Ovary (tissue), 10 donors: ENCODE data around the gene HPRT1. TPM values are rescaled to one million over a fixed set of nuclear protein-coding genes. Genes with fewer than 3 reads are reported as not detected.
A peak's percentile ranks its signal among the peaks of the same experiment; 100 is the strongest.

Source experiments
- DNase-seq, 5 donors: peaks; one replicate each; pipeline ENCODE4 v3.0.0-alpha.2; 2019 to 2020
- H3K27ac ChIP-seq, 2 donors: fragments of 200-600 bp; one replicate each; pipeline versions ENCODE4 v1.5.1 to v1.8.0; 2019 to 2022
- H3K27me3 ChIP-seq: fragments of 200-600 bp; one replicate; pipeline ENCODE4 v1.8.0; 2022
- H3K36me3 ChIP-seq: fragments of 200-600 bp; sonication (generic); one replicate; pipeline ENCODE4 v1.5.1; 2019
- H3K4me1 ChIP-seq: one replicate; pipeline ENCODE4 v1.8.1; 2013; ENCODE audit warnings: mild to moderate bottlenecking, moderate library complexity; ENCODE audit not compliant: insufficient read depth
- H3K4me3 ChIP-seq: fragments of 200-600 bp; sonication (generic); one replicate; pipeline ENCODE4 v1.5.1; 2017
- H3K9me3 ChIP-seq, 2 donors: fragments of 200-600 bp in 1 of 2; sonication (generic) in 1 of 2; one replicate each; pipeline versions ENCODE4 v1.5.1 to v1.8.1; 2013 to 2019; ENCODE audit warnings: mild to moderate bottlenecking in 1 of 2, moderate library complexity in 1 of 2
- EP300 ChIP-seq: sonication (generic); formaldehyde crosslinking; IDR thresholded peaks from one replicate; pipeline ENCODE4 v1.6.1; 2017; ENCODE audit warnings: antibody characterized with exemption
- POLR2A ChIP-seq: fragments of 450-650 bp; IDR thresholded peaks from one replicate; pipeline ENCODE4 v1.6.1; 2017; ENCODE audit warnings: antibody characterized with exemption, mild to moderate bottlenecking, moderate library complexity
- WGBS, 3 donors: extraction: QIAGEN DNeasy Blood & Tissue Kit in 1 of 3; methylation state at CpG; one replicate each; pipeline versions ENCODE4 v1.1.5 to v1.1.7; 2013 to 2017; 5-methylcytosine and 5-hydroxymethylcytosine counted together
- intact Hi-C, 4 donors: fragments of 100-400 bp; cut with DNase I; formaldehyde crosslinking; loops; one replicate each; pipeline versions ENCODE4 v1.11.0 to v1.15.1; 2022 to 2023
- long read RNA-seq, 3 donors: library from polyadenylated mRNA in 2 of 3; unstranded in 2 of 3; transcript quantifications; one replicate each; pipeline ENCODE4 v2.0.0 and lab custom pipeline, GENCODE V29; 2021 to 2026
- polyA plus RNA-seq, 2 donors: library from polyadenylated mRNA; stranded (reverse); fragments of 200-250 nt in 1 of 2; fragments of 350-450 nt in 1 of 2; fragmentation: Illumina TruSeq in 1 of 2; extraction: RNeasy Lipid Tissue Mini Kit (QIAGEN cat#74804) in 1 of 2; gene quantifications; one replicate each; pipeline ENCODE4 v1.2.3, GENCODE V29; 2013 to 2014
- total RNA-seq, 7 donors: library from RNA; depleted of rRNA in 2 of 7; stranded (reverse); fragments of >200 nt in 2 of 7; fragmentation: NEBNext Ultra II Directional in 3 of 7; extraction: Animal tissue kit (Norgen Biotek cat#: 25700) in 3 of 7; gene quantifications; one replicate each; pipeline versions ENCODE4 v1.1.0 to v1.2.4, GENCODE V29; 2016 to 2023
- TF ChIP-seq, protein P1 (sequence below), 3 donors: fragments of 450-650 bp in 2 of 3; fragments of 200-600 bp in 1 of 3; IDR thresholded peaks; one replicate each; pipeline versions ENCODE4 v1.5.1 to v1.8.0; 2016 to 2022; ENCODE audit warnings: antibody characterized with exemption in 3 of 3, mild to moderate bottlenecking in 1 of 3
- donor health status: DM: no; HTN: no; CAD: no; lungs with moderate emphysema.
- donor health status: DM: no; HTN: no; CAD: no.
- donor health status: Bipolar disorder and iron deficiency.
- donor health status: DM: yes; HTN: yes; CAD: no.
- donor health status: DM: no; HTN: no; CAD: no.
- donor health status: DM: yes; HTN: yes; CAD: no.

Gene HPRT1, protein sequence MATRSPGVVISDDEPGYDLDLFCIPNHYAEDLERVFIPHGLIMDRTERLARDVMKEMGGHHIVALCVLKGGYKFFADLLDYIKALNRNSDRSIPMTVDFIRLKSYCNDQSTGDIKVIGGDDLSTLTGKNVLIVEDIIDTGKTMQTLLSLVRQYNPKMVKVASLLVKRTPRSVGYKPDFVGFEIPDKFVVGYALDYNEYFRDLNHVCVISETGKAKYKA
- 10 to 100 TPM; 13.4 to 37.5 (median 23.0) TPM for total RNA-seq
- 10 to 100 TPM; 25.6 to 30.3 TPM for polyA plus RNA-seq
- long read RNA-seq, donor 1, transcript HPRT1-201 (9 exons, 1,407 nt): major isoform, 9 of 10 reads
- long read RNA-seq, donor 1, partial matches to known transcripts: 0 of 10 reads
- long read RNA-seq, donor 1, other reads (novel, unspliced or antisense): 1 of 10 reads
- long read RNA-seq, donor 2, partial matches to known transcripts: 29 of 105 reads
- long read RNA-seq, donor 2, other reads (novel, unspliced or antisense): 74 of 105 reads
- long read RNA-seq, donor 3, partial matches to known transcripts: 1 of 4 reads
- long read RNA-seq, donor 3, other reads (novel, unspliced or antisense): 0 of 4 reads

DNA sequence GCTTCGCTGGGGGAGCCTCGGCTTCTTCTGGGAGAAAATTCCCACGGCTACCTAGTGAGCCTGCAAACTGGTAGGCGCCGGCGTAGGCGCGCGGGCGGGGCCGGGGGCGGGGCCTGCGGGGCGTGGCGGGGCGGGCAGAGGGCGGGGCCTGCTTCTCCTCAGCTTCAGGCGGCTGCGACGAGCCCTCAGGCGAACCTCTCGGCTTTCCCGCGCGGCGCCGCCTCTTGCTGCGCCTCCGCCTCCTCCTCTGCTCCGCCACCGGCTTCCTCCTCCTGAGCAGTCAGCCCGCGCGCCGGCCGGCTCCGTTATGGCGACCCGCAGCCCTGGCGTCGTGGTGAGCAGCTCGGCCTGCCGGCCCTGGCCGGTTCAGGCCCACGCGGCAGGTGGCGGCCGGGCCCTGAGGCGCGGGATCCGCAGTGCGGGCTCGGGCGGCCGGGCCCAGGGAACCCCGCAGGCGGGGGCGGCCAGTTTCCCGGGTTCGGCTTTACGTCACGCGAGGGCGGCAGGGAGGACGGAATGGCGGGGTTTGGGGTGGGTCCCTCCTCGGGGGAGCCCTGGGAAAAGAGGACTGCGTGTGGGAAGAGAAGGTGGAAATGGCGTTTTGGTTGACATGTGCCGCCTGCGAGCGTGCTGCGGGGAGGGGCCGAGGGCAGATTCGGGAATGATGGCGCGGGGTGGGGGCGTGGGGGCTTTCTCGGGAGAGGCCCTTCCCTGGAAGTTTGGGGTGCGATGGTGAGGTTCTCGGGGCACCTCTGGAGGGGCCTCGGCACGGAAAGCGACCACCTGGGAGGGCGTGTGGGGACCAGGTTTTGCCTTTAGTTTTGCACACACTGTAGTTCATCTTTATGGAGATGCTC is at the start of gene HPRT1:
Gene HPRT1, plus strand, starts transcription at position 161 of the 857 bp plus-strand sequence. Its CDS starts 147 bp downstream, at position 308.
- H3K4me3 ChIP-seq: peak within 1 kb of the TSS; percentile 44
- TF ChIP-seq, protein P1, sequence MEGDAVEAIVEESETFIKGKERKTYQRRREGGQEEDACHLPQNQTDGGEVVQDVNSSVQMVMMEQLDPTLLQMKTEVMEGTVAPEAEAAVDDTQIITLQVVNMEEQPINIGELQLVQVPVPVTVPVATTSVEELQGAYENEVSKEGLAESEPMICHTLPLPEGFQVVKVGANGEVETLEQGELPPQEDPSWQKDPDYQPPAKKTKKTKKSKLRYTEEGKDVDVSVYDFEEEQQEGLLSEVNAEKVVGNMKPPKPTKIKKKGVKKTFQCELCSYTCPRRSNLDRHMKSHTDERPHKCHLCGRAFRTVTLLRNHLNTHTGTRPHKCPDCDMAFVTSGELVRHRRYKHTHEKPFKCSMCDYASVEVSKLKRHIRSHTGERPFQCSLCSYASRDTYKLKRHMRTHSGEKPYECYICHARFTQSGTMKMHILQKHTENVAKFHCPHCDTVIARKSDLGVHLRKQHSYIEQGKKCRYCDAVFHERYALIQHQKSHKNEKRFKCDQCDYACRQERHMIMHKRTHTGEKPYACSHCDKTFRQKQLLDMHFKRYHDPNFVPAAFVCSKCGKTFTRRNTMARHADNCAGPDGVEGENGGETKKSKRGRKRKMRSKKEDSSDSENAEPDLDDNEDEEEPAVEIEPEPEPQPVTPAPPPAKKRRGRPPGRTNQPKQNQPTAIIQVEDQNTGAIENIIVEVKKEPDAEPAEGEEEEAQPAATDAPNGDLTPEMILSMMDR (IDR thresholded peaks at IDR 0.05): no peak
- TF ChIP-seq POLR2A: peak; percentile 61
- DNase-seq: peak; percentile 74 to 86 (median 80)
- no peaks in the 10 kb centered on the region for H3K9me3 ChIP-seq
- H3K36me3 ChIP-seq: no peaks in the 10 kb centered on the region
- H3K4me1 ChIP-seq: no peaks in the 10 kb centered on the region
- H3K27me3 ChIP-seq: no peaks in the 10 kb centered on the region
- H3K27ac ChIP-seq: peak within 1 kb of the TSS in 1 of 2 donors; percentile 71
- 27 to 35% (median 33%) methylated on average over 85 of the region's 85 CpGs for WGBS, 3 donors
- intact Hi-C loops: no loop called here

DNA sequence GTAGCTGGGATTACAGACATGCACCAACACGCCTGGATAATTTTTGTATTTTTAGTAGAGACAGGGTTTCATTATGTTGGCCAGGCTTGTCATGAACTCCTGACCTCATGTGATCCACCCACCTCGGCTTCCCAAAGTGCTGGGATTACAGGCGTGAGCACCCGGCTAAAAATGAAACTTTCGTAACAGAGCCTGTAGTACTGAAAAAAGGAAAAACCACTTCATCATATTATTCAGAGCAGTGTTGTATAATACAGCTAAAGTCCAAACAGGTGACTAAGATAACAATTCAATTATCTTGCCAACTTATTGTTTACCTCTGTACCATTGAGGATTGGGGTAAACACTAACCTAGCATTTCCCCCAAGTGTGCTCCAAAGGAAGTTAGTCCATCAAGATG is 43.9 kb upstream of the HPRT1 start:
- intact Hi-C loops: no loop called here
- no peak for DNase-seq
- H3K9me3 ChIP-seq: no peaks in the 10 kb centered on the region
- H3K4me1 ChIP-seq: no peaks in the 10 kb centered on the region
- no peaks in the 10 kb centered on the region for H3K36me3 ChIP-seq
- H3K27me3 ChIP-seq: no peaks in the 10 kb centered on the region
- WGBS, 3 donors: 74 to 79% (median 78%) methylated on average over 5 of the region's 5 CpGs
- H3K27ac ChIP-seq: no peak overlapping the region
- no peak for TF ChIP-seq EP300
- TF ChIP-seq, protein P1 (IDR thresholded peaks at IDR 0.05): no peak
- no peak for TF ChIP-seq POLR2A
- no peak overlapping the region for H3K4me3 ChIP-seq

DNA sequence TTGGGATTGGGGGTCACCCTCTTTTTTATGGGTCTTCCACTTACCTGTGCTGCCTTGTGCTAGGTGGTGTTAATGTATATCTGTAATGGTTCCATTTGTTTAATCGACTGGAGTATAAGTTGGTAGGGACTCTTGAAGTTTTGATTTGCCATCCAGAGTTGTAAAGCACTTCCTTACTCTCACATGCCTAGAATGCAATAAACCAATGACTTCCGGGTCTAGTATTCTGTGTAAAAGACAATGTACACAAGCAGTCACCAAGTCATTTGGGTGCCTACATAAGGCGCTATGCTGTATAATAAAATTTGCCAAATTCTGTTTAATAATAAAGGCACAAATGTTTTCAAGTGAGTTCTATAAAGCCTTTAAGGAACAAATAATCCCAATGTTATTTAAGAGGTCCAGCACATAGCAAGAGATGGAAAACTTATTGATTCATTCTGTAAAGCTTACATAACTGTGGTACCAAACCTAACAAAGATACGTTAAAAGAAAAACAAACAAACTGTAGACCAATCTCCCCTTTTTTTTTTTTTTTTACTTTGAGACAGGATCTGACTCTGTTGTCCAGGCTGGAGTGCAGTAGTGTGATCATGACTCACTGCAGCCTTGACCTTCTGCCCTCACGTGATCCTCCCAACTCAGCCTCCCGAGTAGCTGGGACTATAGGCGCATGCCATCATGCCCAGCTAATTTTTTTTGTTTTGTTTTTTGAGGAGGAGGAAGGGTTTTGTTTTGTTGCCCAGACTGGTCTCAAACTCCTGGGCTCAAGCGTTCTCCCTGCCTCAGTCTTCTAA is 41.5 kb upstream of the HPRT1 start:
- Histone ChIP-seq H3K9me3 (no peaks in the 10 kb centered on the region), H3K27me3 (no peaks in the 10 kb centered on the region), H3K36me3 (no peaks in the 10 kb centered on the region), H3K4me3 (no peak overlapping the region), H3K4me1 (no peaks in the 10 kb centered on the region), H3K27ac (no peak overlapping the region)
- peak in 3 of 5 donors; percentile 11 to 37 (median 19) for DNase-seq
- intact Hi-C loops: no loop called here
- TF ChIP-seq POLR2A (no peak), EP300 (no peak)
- TF ChIP-seq, protein P1 (IDR thresholded peaks at IDR 0.05): no peak
- WGBS, 3 donors: 66 to 74% (median 68%) methylated on average over 8 of the region's 8 CpGs

GRCh38 chrX:134419784-134420183 is 40.2 kb upstream of the HPRT1 start:
- 79 to 85% (median 83%) methylated on average over 6 of the region's 6 CpGs for WGBS, 3 donors
- TF ChIP-seq POLR2A: no peak
- TF ChIP-seq, protein P1 (IDR thresholded peaks at IDR 0.05): no peak
- TF ChIP-seq EP300: no peak

More at GRCh38 chrX:134419784-134420183, 40.2 kb upstream of the HPRT1 start:
- no peaks in the 10 kb centered on the region for H3K4me1 ChIP-seq
- H3K9me3 ChIP-seq: no peaks in the 10 kb centered on the region
- H3K36me3 ChIP-seq: no peaks in the 10 kb centered on the region
- no peak overlapping the region for H3K27ac ChIP-seq
- H3K27me3 ChIP-seq: no peaks in the 10 kb centered on the region
- no peak overlapping the region for H3K4me3 ChIP-seq
- no peak for DNase-seq
- intact Hi-C loops: no loop called here
